Measurements from ENCODE around the gene DHRS4L2. TPM values are rescaled to one million over a fixed set of nuclear protein-coding genes. Genes with fewer than 3 reads are reported as not detected.
"Not testable (repeated sequence)": the region's sequence is repeated elsewhere in the genome, so short reads cannot be mapped to it uniquely, and the experiment has no call there.

Gene DHRS4L2
- total RNA-seq, 1 experiment from 2014 or later: 10.7 TPM

DNA sequence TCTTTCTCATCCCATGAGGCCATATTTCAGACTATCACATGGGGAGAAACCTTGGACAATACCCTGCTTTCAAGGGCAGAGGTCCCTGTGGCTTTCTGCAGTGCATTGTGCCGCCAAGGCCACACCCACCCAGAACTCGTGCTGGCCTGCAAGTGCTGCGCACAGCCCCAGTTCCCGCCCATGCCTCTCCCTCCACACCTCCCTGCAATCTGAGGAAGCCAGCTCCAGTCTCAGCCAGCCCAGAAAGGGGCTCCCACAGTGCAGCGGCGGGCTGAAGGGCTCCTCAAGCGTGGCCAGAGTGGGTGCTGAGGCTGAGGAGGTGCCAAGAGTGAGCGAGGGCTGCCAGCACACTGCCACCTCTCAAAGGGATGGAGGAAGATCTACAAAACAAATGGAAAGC is 15.6 kb upstream of the DHRS4L2 start:
- not testable (repeated sequence) for DNase-seq (ENCODE audit: low read depth)

DNA sequence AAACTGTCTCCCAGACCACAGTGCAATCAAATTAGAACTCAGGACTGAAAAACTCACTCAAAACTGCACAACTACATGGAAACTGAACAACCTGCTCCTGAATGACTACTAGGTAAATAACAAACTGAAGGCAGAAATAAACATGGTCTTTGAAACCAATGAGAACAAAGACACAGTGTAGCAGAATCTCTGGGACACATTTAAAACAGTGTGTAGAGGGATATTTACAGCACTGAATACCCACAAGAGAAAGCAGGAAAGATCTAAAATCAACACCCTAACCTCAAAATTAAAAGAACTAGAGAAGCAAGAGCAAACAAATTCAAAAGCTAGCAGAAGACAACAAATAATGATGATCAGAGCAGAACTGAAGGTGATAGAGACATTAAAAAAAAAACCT is 14.7 kb upstream of the DHRS4L2 start:
- DNase-seq (ENCODE audit: low read depth): not testable (repeated sequence)

DNA sequence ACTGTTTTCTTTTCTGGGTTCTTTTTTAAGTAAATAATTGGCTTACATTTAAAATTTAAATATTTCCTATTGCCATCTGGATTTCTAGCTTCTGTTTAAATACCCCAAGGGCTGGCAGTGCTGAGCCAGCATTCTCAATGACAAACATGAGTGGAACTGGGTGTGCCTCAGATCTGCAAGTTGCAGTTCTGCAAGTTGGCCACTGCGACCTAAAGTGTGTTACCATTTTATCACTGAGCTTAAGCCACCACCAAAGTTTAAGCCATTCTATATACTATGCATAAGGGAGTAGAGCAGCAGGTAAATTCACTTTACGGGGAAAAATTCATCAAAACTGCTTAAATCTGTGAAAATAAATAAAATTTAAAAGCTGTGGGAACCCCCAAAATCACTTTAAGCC is 11.5 kb upstream of the DHRS4L2 start:
- not testable (repeated sequence) for DNase-seq (ENCODE audit: low read depth)

DNA sequence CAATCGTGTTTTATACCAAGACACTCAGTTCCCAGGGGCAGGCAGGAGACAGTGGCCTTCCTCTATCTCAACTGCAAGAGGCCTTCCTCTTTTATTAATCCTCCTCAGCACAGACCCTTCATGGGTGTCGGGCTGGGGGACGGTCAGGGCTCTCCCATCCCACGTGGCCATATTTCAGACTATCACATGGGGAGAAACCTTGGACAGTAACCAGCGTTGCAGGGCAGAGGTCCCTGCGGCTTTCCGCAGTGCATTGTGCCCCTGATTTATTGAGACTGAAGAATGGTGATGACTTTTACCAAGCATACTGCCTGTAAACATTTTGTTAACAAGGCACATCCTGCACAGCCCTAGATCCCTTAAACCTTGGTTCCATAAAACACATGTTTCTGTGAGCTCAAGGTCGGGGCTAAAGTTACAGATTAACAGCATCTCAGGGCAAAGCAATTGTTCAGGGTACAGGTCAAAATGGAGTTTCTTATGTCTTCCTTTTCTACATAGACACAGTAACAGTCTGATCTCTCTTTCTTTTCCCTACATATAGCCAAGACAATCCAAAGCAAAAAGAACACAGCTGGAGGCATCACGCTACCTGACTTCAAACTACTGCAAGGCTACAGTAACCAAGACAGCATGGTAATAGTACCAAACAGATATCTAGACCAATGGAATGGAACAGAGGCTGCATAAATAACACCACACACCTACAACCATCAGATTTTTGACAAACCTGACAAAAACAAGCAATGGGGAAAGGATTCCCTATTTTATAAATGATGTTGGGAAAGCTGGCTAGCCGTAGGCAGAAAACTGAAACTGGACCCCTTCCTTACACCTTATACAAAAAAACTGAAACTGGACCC is 6.5 kb upstream of the DHRS4L2 start:
- DNase-seq (ENCODE audit: low read depth): not testable (repeated sequence)

DNA sequence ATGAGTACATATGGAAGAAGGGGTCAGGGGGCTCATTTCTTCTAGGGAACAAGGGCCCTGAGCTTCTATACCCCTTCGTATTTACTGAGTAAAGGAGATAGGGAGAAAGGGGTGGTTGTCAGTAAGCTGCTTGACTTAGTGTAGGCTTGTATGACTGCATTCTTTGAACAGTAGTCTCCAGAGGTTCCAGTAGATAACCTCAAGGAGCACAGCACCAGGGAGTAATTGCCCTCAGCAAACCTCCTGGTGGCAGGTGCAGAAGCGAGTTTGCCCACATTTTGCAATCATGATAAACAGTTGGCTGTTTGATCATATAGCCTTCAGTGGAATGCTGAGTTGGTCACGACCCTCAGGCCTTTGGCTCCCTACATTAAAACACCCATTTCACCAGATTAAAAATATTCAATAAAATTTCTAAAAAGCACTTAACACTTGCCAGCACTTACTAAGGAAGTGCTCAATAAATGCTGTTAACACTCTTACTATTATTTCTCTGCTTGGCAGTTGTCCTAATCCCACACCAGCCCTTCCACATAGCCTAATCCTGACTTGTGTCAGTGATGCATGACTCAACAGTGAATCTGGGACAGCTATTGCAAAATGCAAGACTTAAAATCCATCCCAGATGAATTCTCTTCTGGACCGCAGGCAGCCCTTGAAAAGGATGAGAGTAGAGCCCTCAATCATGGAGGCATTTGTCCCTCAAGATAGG is 3.7 kb upstream of the DHRS4L2 start:
- DNase-seq (ENCODE audit: low read depth): peak; percentile 23

DNA sequence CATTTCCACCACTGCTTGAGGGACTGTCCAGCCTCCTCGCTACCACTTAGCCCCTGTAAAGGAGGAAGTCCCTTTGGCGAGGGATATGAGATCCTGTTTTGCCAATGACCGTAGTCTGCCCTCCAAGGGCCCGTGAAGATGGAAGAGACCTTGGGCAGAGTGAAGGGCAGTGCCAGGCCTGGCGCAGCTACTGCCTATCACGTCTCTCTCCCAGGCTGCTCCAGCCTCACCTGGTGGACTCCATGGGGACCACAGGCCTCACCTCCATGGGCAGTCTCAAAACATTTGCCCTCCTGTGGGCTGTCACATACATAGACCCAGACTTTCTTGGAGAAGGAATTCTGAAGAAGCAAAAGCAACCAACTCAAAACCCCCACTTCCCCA is 514 bp upstream of the DHRS4L2 start:
- not testable (repeated sequence) for DNase-seq (ENCODE audit: low read depth)

DNA sequence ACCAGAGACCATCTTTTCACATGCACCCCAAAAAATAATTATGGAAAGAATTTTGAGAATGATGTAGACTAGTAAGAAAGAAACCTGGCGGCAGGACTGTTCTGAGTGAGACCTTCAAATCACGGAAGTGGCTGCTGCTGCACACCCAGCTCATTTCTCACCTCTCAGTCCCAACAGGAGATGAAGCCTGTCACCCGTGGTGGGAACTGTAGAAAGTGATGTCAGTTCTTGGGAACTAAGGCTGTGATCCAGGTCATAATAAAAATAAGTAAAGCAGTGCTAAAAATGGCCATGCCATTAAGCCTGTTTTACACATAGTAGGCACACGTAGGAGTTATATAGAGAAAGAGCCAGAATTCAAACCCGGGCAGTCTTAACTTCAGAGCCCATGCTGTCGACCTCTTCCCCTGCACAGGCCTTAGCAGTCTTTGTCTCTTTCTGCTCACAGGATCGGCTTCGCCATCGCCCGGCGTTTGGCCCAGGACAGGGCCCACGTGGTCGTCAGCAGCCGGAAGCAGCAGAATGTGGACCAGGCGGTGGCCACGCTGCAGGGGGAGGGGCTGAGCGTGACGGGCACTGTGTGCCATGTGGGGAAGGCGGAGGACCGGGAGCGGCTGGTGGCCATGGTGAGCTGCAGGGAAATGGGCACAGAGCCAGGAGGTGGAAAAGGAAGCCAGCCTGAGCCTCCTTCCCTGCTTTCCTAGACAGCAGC is 1.2 kb downstream of the DHRS4L2 start:
- DNase-seq (ENCODE audit: low read depth): peak; percentile 35

DNA sequence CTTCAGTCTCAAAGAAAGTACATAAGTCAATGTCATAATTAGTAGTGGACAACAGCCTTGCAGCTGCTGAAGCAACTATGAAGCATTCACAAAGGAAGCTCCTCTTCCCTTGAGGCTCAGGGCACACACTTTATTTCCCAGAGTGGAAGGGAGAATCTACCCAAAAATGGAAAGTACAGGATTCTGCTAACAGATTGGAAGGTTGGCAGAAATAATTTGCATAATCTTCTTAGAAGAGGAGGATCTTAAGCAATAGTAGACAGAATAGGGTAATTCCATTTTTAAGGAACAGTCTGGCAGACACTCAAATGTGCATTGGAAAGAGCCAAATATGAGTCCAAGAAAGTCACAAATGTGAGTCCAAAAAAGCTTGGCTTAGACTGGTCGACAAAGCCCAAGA is 2.2 kb downstream of the DHRS4L2 start:
- DNase-seq (ENCODE audit: low read depth): not testable (repeated sequence)

DNA sequence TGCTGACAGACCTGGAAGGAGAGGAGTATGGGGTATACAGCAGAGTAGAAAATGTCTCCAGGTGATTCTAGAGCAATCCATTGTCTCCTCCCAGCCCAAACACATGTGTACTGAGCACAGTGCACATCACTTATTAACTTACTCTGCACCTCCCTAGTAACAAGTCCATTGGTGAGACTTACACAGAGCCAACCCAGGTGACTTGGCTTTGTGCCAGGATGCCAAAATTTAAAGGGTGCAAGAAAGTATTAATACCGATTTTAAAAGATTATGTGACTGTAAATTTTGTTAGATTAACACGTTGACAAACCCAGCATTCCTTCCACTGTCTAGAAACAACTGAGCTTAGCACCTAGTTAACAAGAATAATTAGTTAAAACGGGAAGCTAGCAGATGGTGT is 4.3 kb downstream of the DHRS4L2 start:
- DNase-seq (ENCODE audit: low read depth): not testable (repeated sequence)

DNA sequence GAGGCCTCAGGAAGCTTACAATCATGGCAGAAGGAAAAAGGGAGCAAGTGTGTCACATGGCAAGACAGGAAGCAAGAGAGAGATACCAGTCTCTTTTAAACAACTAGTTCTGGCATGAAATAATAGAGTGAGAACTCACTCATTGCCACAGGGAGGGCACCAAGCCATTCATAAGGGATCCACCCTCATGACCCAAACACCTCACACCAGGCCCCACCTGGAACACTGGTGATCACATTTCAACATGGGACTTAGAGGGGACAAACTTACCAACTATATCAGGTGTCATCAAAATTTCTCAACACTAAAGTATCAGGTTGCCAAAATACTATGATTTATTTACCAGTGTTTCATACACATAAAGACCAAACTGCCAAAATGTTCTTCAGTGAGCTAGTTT is 7.3 kb downstream of the DHRS4L2 start:
- not testable (repeated sequence) for DNase-seq (ENCODE audit: low read depth)

DNA sequence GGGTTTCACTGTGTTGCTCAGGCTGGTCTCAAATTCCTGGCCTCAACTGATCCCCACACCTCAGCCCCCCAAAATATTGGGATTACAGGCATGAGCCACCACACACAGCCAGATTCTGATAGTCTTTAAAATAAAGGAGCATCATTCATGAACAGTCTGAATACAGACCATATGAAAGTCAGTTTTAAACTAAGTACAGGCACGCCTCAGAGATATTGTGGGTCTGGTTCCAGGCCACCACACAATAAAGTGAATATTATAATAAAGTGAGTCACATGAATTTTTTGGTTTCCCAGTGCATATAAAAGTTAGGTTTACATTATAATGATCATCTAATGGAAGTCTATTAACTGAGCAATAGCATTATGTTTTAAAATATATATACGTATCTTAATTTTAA is 8.1 kb downstream of the DHRS4L2 start:
- not testable (repeated sequence) for DNase-seq (ENCODE audit: low read depth)

DNA sequence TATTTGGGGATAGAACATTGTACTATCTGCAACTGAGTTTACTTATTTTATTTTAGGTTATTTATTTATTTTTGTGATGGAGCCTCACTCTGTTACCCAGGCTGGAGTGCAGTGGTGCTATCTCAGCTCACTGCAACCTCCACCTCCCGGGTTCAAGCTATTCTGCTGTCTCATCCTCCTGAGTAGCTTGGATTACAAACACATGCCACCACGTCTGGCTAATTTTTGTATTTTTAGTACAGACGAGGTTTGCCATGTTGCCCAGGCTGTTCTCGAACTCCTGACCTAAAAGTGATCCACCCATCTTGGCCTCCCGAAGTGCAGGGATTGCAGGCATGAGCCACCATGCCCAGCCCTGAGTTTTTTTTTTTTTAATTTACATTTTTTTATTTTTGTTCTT is 10.9 kb downstream of the DHRS4L2 start:
- not testable (repeated sequence) for DNase-seq (ENCODE audit: low read depth)

DNA sequence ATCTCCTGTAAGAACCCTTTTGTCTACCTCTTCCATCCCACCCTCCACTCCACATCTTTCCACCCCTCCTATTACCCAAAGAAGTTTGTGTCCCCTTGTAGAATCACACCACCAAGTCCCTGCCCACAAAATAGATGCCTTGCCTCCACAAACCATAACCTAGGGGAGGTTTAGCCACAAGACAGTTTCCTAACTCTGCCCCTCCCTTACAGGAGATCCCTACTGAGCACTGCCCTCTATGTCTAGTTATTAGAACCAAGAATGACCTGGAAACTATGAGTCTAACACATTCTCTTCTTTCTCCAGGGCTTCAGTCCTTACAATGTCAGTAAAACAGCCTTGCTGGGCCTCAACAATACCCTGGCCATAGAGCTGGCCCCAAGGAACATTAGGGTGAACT is 12.3 kb downstream of the DHRS4L2 start:
- DNase-seq (ENCODE audit: low read depth): not testable (repeated sequence)

DNA sequence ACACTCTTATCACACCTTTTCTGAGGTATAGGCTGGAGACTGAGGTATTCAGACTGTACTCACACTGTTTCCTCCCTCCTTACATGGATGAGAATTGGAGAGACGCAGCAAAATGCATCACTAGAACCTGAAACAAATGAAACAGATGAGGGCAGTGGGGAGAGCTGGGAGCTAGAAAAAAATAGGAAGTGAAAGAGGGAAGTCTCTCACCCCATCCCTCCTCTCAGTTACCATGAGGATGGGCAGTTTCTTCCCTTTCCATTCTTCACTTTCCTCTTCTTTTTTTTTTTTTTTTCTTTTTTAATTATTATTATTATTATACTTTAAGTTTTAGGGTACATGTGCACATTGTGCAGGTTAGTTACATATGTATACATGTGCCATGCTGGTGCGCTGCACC is 12.9 kb downstream of the DHRS4L2 start:
- DNase-seq (ENCODE audit: low read depth): not testable (repeated sequence)

DNA sequence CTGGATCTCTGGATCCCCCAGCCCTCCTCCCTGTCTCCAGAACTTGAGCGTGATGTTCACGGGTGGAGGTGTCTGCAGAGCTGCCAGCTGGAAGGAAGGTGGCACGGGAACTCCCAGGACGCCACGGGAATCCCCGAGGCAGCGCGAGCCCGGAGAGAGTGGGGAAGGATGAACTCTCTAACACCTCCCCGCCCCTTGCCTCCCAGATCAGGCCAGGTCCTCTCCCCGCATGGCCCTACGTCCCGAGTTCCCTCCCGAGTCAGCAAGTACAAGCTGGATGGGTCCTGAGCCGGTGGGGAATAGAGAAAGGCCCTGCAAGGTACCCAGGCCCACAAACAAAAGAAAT is 17.7 kb downstream of the DHRS4L2 start:
- DNase-seq (ENCODE audit: low read depth): not testable (repeated sequence)

DNA sequence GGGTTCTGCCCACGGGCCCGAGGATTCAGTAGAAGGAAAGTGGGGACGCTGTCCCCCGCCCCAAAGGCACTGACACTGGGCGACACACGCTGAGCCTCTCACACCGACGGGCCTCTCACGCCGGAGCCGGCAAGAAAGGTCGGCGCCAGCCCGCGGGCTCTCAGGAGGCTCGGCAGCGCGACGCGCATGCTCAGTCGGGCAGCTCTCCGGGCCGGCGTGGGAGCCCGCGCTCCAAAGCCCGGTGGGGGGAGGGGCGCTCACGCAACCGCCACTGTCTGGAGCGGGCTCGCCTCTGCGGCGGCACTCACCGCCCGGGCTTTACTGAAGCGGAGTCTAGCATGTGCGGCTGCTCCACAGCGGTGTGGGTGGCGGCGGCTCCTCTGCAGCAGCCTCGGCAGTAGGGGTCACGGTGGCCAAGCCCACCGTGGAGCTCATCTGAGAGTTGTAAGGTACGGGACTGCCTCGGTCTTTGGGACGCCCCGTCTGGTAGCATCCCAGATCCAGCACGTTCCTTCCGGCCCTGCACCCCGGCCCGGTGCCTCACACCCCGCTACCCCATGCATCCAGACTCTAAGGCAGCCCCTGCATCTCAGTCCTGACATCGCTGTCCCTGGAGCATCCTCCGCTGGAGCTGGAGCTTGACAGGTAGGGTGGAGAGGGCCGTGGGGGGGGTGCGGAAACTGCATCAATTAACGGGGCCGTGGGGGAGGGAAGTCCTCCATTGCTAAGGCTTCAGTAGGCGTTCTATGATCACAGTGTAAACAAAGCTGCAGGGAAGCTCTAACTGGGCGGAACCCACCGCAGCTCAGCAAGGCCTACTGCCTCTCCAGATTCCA is 18.3 kb downstream of the DHRS4L2 start:
- DNase-seq (ENCODE audit: low read depth): peak; percentile 35

DNA sequence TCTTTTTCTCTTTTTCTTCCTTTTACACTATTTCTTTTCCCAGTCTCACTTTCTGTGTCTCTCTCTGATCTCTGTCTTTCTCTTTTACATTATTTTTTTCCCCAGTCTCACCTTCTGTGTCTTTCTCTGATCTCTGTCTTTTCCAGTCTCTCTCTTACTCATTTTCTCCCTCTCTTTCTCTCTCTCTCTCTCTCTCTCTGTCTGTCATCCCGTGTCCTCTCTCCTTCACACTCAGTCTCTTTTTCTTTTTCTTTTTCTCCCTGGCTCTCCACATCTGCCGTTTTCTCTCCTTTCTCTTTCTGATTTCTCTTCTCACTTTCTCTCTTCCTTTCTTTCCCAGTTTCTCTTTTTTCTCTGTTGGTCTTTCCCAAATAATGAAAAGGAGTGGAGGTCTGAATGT is 22.3 kb downstream of the DHRS4L2 start:
- DNase-seq (ENCODE audit: low read depth): no peak

DNA sequence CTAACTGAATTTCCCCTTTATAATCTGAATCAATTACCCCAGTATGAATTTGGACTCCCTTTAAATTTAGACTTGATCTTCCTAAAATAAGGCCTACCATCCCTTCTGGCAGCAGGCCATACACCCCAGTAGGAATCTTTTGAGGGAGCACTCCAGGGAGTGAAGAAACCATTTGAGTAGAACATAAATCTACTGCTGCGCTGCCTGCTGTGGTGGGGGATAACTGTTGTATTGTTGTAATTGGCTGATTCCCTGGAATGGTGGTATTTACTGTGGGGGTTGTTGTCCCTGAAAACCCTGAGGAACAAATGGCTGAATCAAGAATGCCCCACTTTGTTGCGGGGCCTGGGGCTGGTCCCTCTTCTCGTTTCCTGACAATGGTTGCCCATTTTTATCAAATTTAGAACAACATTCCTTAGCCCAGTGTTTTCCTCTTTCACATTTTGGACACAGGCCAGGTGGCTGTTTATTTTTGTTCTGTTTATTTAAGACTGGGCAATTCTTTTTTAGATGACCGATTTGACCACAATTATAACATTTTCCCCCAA is 24.1 kb downstream of the DHRS4L2 start:
- not testable (repeated sequence) for DNase-seq (ENCODE audit: low read depth)

DNA sequence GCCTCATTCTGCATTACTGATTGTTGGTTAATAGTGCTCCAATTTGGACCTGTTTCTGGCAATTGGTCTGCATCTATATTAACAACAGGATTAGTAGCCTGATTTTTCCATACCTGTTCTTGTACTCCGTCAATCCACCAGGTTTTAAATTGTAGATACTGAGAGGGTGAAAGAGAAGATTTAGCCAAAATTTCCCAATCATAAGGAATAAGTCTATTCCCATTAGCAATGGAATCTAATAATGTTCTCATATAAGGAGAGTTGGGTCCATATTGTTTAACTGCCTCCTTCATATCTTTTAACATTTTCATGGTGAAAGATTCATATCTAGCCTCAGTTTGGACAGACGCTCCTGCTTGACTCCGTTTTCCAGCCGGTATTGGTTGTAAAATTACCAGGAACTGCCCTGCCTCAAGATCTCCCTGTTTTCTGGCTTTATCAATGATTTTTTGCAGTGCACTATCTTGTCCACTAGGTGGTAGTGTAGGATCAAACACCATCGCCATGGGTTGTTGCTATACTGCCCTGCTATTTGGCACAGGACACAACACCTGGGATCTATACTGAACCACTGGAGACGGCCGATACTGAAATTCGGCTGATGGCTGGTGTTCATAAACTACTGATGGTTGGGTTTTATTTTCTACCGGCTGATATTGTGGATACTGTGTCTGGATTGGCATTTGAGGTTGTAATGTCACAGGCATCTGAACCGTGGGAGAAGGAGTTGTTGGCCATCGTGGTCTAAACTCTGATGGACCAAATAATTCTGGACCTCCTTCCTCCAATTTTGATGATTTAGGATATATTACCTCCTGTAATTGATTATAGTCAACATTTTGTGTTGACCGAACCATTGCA is 25.2 kb downstream of the DHRS4L2 start:
- DNase-seq (ENCODE audit: low read depth): peak; percentile 71

DNA sequence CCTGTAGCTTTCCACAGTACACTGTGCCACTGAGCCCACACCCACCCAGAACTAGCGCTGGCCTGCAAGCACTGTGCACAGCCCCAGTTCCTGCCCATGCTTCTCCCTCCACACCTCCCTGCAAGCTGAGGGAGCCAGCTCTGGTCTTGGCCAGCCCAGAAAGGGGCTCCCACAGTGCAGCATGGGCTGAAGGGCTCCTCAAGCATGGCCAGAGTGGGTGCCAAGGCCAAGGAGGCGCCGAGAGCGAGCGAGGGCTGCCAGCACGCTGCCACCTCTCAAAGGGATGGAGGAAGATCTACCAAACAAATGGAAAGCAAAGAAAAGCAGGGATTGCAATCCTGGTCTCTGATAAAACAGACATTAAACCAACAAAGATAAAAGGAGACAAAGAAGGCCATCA is 27.0 kb downstream of the DHRS4L2 start:
- DNase-seq (ENCODE audit: low read depth): not testable (repeated sequence)

All from Daoy (cell line).